K562 (cell line): ENCODE data around the gene JUN. TPM values are rescaled to one million over a fixed set of nuclear protein-coding genes. Genes with fewer than 3 reads are reported as not detected.

Source experiments
- AFF1 ChIP-seq, 2 experiments: fragments of 450-650 bp; IDR thresholded peaks; 2 replicates each; pipeline ENCODE4 v1.6.1; 2018; ENCODE audit warnings: mild to moderate bottlenecking in 2 of 2, low read depth in 1 of 2; ENCODE audit not compliant: partially characterized antibody in 2 of 2
- ATF7 ChIP-seq: fragments of 450-650 bp; IDR thresholded peaks from 2 replicates; pipeline ENCODE4 v1.7.1; 2014; ENCODE audit warnings: mild to moderate bottlenecking, moderate library complexity
- BDP1 ChIP-seq: IDR thresholded peaks from 3 replicates; pipeline ENCODE4 v1.6.1; 2011; ENCODE audit not compliant: insufficient read length, insufficient read depth
- CREB3L1 ChIP-seq: fragments of 450-650 bp; IDR thresholded peaks from 2 replicates; pipeline ENCODE4 v1.6.1; 2014; ENCODE audit warnings: low read depth, mild to moderate bottlenecking, moderate library complexity, borderline replicate concordance
- ESRRA ChIP-seq: fragments of 450-650 bp; IDR thresholded peaks from 2 replicates; pipeline ENCODE4 v1.6.1; 2014; ENCODE audit warnings: low read depth, mild to moderate bottlenecking, moderate library complexity, borderline replicate concordance
- HCFC1 ChIP-seq: IDR thresholded peaks from 2 replicates; pipeline ENCODE4 v1.6.1; 2012; ENCODE audit warnings: low read depth, low read length, improper control_type of control experiment
- HDAC8 ChIP-seq: fragments of 450-650 bp; IDR thresholded peaks from 2 replicates; pipeline ENCODE4 v1.6.1; 2016; ENCODE audit warnings: mild to moderate bottlenecking, missing genetic modification characterization, moderate library complexity, missing compliant biosample characterization
- HIVEP1 ChIP-seq: fragments of 250-450 bp; sonication (Bioruptor Pico); IDR thresholded peaks from 2 replicates; pipeline ENCODE4 v1.4.0; 2020; ENCODE audit warnings: mild to moderate bottlenecking
- IRF9 ChIP-seq: fragments of 450-650 bp; IDR thresholded peaks from 2 replicates; pipeline ENCODE4 v1.6.1; 2016; ENCODE audit warnings: missing biosample characterization, missing genetic modification characterization
- PML ChIP-seq: IDR thresholded peaks from 2 replicates; pipeline ENCODE4 v1.6.1; 2012; ENCODE audit warnings: low read length, inconsistent platforms
- SAFB ChIP-seq: fragments of 200-400 bp; formaldehyde crosslinking; IDR thresholded peaks from 2 replicates; pipeline ENCODE4 v1.6.1; 2017; ENCODE audit warnings: low read depth, low read length, borderline replicate concordance
- STAT5A ChIP-seq: IDR thresholded peaks from 2 replicates; pipeline ENCODE4 v1.6.1; 2012; ENCODE audit warnings: low read length, inconsistent platforms, borderline replicate concordance
- ZNF232 ChIP-seq: sonication (generic); formaldehyde crosslinking; IDR thresholded peaks from 2 replicates; pipeline ENCODE4 v1.8.0; 2022; ENCODE audit warnings: mild to moderate bottlenecking, missing genetic modification reagents
- ZNF609 ChIP-seq: sonication (generic); formaldehyde crosslinking; IDR thresholded peaks from 2 replicates; pipeline ENCODE4 v1.8.1; 2023; ENCODE audit warnings: missing genetic modification reagents, mild to moderate bottlenecking, borderline replicate concordance
- polyA plus RNA-seq, 8 experiments: library from polyadenylated mRNA; depleted of rRNA in 4 of 8; stranded (reverse) in 5 of 8; unstranded in 3 of 8; fragments of >200 nt; fragmentation: Nextera tagmentation in 2 of 8; fragmentation: Illumina TruSeq in 1 of 8; extraction: Ambion mirVana in 2 of 8; extraction: Trizol in 1 of 8; gene quantifications; 2 replicates each; pipeline versions ENCODE4 v1.2.1 to v1.2.3, GENCODE V29; 2011 to 2014; ENCODE audit warnings: inconsistent platforms in 1 of 8, missing spikeins in 1 of 8
- total RNA-seq, 7 experiments: library from RNA; depleted of rRNA in 6 of 7; stranded (reverse); fragments of >200 nt in 6 of 7; fragmentation: Illumina TruSeq in 2 of 7; extraction: Trizol in 2 of 7; gene quantifications; 2 replicates each; pipeline versions ENCODE4 v1.2.1 to v1.2.3, GENCODE V29; 2011 to 2021; ENCODE audit warnings: low replicate concordance in 1 of 7

The JUN gene
- total and polyA plus RNA-seq, 9 of the 15 experiments (the other 6 are each of a cell fraction or from before 2014, with no cell fraction given): 0.32 to 23.4 (median 4.0) TPM

- TF ChIP-seq ESRRA: peak; percentile 47; the same call in 1 of the 2 replicates
- peak; percentile 74 for TF ChIP-seq STAT5A
- no peak for TF ChIP-seq ZNF609 (CRISPR knock-in tag)
- TF ChIP-seq HDAC8 (tag): peak; percentile 20; the same call in 1 of the 2 replicates
- TF ChIP-seq PML: no peak; the same call in 1 of the 2 replicates
- no peak for TF ChIP-seq AFF1 (IDR thresholded peaks at IDR 0.05; ENCODE audit: low read depth in 1 of 2, partially characterized antibody in 2 of 2)
- TF ChIP-seq HCFC1: peak; percentile 25; the same call in 1 of the 2 replicates
- TF ChIP-seq ZNF232 (CRISPR knock-in tag): no peak
- TF ChIP-seq CREB3L1: peak; percentile 36; the same call in 1 of the 2 replicates
- peak; percentile 78 for TF ChIP-seq ATF7
- TF ChIP-seq BDP1: no peak
- TF ChIP-seq SAFB: peak; percentile 61; the same call in 1 of the 2 replicates
- no peak for TF ChIP-seq IRF9 (tag)
- TF ChIP-seq HIVEP1: peak; percentile 4; the same call in 1 of the 2 replicates
These were observed 32.4 kb upstream of the JUN start (continued) for GRCh38 chr1:58816072-58816746.
